ENCODE results near the gene C1orf21.
A peak's percentile ranks its signal among the peaks of the same experiment; 100 is the strongest.

GRCh38 chr1:184472136-184472535 is 85.3 kb downstream of the C1orf21 start:
- TF ChIP-seq, protein P1, sequence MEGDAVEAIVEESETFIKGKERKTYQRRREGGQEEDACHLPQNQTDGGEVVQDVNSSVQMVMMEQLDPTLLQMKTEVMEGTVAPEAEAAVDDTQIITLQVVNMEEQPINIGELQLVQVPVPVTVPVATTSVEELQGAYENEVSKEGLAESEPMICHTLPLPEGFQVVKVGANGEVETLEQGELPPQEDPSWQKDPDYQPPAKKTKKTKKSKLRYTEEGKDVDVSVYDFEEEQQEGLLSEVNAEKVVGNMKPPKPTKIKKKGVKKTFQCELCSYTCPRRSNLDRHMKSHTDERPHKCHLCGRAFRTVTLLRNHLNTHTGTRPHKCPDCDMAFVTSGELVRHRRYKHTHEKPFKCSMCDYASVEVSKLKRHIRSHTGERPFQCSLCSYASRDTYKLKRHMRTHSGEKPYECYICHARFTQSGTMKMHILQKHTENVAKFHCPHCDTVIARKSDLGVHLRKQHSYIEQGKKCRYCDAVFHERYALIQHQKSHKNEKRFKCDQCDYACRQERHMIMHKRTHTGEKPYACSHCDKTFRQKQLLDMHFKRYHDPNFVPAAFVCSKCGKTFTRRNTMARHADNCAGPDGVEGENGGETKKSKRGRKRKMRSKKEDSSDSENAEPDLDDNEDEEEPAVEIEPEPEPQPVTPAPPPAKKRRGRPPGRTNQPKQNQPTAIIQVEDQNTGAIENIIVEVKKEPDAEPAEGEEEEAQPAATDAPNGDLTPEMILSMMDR (IDR thresholded peaks at IDR 0.05) = no peak
- TF ChIP-seq POLR2A (IDR thresholded peaks at IDR 0.05) = no peak
- TF ChIP-seq EP300 (IDR thresholded peaks at IDR 0.05) = peak in 1 of 2 donors; percentile 21
